K562 (cell line): ENCODE measurements around the gene FBXO10. TPM values are rescaled to one million over a fixed set of nuclear protein-coding genes. Genes with fewer than 3 reads are reported as not detected.

Experiments
- PBX2 ChIP-seq, 2 experiments: IDR thresholded peaks in 1 of 2; conservative IDR thresholded peaks in 1 of 2; 2 replicates each; pipeline ENCODE4 v1.6.1; 2016; ENCODE audit warnings: low read depth in 2 of 2, mild to moderate bottlenecking in 1 of 2, missing compliant biosample characterization in 1 of 2, missing genetic modification characterization in 1 of 2, moderate library complexity in 1 of 2
- REST ChIP-seq, 2 experiments: fragments of 450-650 bp; formaldehyde crosslinking in 1 of 2; IDR thresholded peaks; 2 replicates each; pipeline versions ENCODE4 v1.4.0 to v1.6.1; 2014 to 2020; ENCODE audit warnings: mild to moderate bottlenecking in 2 of 2, borderline replicate concordance in 1 of 2, low read depth in 1 of 2
- SRSF9 ChIP-seq: fragments of 200-400 bp; formaldehyde crosslinking; IDR thresholded peaks from 2 replicates; pipeline ENCODE4 v1.6.1; 2017; ENCODE audit warnings: low read depth, low read length, borderline replicate concordance
- polyA plus RNA-seq, 8 experiments: library from polyadenylated mRNA; depleted of rRNA in 4 of 8; stranded (reverse) in 5 of 8; unstranded in 3 of 8; fragments of >200 nt; fragmentation: Nextera tagmentation in 2 of 8; fragmentation: Illumina TruSeq in 1 of 8; extraction: Ambion mirVana in 2 of 8; extraction: Trizol in 1 of 8; gene quantifications; 2 replicates each; pipeline versions ENCODE4 v1.2.1 to v1.2.3, GENCODE V29; 2011 to 2014; ENCODE audit warnings: inconsistent platforms in 1 of 8, missing spikeins in 1 of 8
- total RNA-seq, 7 experiments: library from RNA; depleted of rRNA in 6 of 7; stranded (reverse); fragments of >200 nt in 6 of 7; fragmentation: Illumina TruSeq in 2 of 7; extraction: Trizol in 2 of 7; gene quantifications; 2 replicates each; pipeline versions ENCODE4 v1.2.1 to v1.2.3, GENCODE V29; 2011 to 2021; ENCODE audit warnings: low replicate concordance in 1 of 7

FBXO10 gene
- total and polyA plus RNA-seq, 9 of the 15 experiments (the other 6 are each of a cell fraction or from before 2014, with no cell fraction given) = 0.84 to 9.9 (median 6.0) TPM

GRCh38 chr9:37522971-37523370 is 53.2 kb downstream of the FBXO10 start (continued):
- TF ChIP-seq PBX2 (CRISPR knock-in tag; IDR thresholded peaks at IDR 0.05; ENCODE audit: low read depth) = no peak
- TF ChIP-seq PBX2 (tag; conservative IDR thresholded peaks at IDR 0.05; ENCODE audit: low read depth) = peak; percentile 82
- peak; percentile 11; the same call in 1 of the 2 replicates for TF ChIP-seq REST (IDR thresholded peaks at IDR 0.05; ENCODE audit: borderline replicate concordance)
- TF ChIP-seq REST (CRISPR knock-in tag; IDR thresholded peaks at IDR 0.05; ENCODE audit: low read depth) = no peak
- no peak for TF ChIP-seq SRSF9
